Inferior parietal cortex (tissue), 1 donor: Measurements from ENCODE around the gene BRIP1.
"Not testable (repeated sequence)": the region's sequence is repeated elsewhere in the genome, so short reads cannot be mapped to it uniquely, and the experiment has no call there.

Experiments used
- DNase-seq: peaks from one replicate; pipeline ENCODE4 v3.0.0-alpha.2; 2016; ENCODE audit errors: extremely low spot score

BRIP1 gene

DNA sequence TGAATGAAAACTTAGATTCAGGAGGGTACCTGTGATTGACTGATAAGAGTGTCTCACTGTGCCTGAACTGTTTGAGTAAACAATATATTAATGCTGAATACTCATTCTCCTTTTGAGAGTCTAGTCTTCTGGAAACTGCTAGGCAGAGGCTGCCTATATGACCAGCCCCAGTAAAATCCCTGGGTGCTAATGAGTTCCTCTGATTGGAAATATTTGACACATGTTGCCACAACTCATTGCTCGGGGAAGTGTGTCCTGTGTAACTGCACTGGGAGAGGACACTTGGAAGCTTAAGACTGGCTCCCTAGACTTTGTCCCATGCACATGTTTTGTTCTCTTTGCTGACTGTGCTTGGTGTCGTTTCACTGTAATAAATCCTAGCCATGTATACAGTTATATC lies 163.6 kb downstream of the BRIP1 start:
- DNase-seq = no peak

DNA sequence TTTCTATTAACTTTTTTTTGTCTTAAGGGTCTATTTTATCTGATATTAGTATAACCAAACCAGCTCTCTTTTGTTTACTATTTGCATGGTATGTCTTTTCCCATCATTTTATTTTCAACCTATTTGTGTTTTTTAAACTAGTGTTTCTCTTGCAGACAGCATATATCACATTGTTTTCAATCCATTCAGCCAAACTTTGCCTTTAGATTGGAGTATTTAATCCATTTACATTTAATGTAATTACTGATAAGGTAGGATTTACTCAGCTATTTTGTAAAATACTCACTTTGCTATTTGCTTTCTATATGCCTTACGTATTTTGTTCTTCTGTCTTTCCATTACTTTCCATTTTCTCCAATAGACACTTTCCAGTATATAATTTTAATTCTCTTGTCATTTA lies 164.3 kb downstream of the BRIP1 start:
- DNase-seq = no peak

DNA sequence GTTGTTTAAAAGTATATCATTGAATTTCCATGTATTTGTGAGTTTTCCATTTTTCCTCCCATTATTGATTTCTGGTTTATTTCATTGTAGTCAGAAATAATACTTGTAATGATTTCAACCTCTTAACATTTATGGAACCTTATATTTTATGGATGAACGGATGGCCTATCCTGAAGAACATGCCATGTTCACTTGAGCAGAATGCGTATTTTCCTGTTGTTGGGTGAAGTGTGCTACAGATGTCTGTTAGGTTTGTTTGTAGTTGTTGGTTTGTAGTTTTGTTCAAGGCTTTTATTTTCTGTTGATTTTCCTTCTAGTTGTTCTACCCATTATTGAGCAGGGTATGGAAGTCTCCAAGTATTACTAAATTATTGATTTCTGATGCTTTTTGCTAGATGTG lies 165.1 kb downstream of the BRIP1 start:
- DNase-seq = no peak

DNA sequence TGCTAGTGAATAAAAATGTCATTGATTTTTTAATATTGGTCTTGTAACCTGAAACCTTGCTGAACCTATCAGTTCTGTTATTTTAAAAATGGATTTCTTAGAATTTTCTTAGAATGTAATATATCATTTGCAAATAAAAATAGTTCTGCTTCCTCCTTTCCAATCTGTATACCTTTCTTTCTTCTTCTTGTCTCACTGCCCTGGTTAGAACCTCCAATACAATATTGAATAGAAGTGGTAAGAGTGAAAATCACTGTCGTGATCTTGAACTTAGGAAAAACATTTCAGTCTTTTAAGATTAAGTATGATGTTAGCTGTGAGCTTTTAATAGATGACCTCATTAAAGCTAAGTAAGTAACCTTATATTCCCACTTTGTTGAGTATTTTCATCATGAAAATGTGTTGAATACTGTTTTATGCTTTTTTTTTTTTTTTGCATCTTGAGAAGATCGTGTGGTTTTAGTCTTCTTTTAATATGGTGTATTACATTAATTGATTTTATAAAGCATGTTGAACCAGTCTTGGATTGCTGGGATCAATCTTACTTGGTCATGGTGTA lies 167.5 kb downstream of the BRIP1 start:
- no peak for DNase-seq

DNA sequence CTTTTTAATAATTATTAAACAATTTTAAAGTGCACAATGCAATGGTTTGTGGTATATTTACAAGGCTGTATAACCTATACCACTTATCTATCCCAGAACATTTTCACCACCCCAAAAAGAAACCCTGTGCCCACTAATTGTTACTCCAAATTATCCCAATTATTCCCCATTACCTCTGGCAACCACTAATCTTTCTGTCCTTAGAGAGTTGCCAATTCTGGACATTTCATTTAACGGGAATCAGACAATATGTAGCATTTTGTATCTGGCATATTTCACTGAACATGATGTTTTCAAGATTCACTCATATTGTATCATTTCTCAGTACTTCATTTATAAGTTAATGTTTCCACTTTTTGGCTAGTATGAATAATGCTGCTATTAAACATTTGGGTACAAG lies 169.2 kb downstream of the BRIP1 start:
- DNase-seq = no peak

DNA sequence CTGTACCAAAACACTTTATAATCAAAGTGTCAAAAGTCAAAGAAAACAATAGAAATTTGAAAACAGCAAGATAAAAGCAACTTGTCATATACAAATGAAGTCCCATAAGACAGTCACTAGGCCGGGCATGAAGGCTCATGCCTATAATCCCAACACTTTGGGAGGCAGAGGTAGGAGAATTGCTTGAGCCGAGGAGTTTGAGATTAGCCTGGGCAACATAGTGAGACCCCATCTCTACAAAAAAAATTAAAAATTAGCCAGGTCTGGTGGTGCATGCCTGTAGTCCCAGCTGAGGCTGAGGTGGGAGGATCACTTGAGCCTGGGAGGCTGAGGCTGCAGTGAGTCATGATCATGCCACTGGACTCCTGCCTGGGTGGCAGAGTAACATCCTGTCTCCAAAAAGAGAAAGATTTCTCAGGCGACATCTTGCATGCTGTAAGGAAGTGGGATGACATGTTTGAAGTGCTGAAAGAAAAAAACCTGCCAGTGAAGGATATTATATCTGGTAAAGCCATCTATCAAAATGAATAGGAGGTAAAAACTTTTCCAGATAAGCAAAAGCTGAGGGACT lies 173.6 kb downstream of the BRIP1 start:
- no peak for DNase-seq

DNA sequence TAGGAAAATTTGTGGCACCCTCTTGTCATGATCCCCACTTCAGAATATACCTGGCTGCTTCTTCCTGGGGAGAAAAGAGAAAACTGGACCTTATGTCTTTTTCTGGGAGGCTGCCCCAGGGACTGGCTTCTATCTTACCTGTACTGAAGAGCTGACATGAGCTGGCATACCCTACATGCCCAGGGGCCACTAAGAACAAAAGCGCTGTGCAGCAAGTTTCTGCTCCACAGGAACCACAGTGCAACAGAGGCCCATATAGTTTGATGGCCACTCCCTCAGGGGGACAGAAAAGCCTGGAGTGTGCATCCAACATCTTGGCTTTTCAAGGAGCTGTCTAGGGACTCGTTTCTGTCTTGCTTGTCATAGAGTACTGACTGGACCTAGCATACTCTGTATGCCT lies 175.6 kb downstream of the BRIP1 start:
- DNase-seq = no peak

DNA sequence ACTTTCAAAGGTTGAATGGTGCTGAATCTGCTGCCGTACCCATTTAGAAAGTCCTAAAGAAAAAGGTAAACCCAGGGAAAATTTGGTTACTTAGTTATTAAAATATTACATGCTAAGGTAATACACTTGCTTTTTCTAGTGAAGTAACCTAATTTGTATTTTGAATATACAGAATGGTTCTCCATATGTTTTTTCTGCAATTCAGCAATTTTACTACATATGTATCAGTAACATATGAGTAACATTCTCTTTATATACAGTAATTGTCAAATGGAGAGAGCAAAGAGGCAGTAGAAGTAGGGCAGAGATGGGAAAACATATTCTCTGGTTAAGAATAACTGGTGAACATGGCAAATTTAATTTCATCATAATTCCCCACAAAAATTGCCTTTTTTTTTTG lies 177.2 kb downstream of the BRIP1 start:
- DNase-seq = no peak

DNA sequence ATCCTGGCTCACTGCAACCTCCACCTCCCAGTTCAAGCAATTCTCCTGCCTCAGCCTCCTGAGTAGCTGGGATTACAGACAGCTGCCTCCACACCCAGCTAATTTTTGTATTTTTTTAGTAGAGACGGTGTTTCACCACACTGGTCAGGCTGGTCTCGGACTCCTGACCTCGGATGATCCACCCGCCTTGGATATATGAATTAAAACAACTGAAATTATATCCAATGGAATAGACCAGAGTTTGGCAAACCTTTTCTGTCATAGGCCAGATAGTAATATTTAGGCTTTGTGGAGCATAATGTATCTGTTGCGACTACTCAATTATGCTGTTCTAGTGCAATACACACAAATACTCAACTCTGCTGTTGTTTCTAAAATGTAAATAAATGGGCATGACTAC lies 178.5 kb downstream of the BRIP1 start:
- DNase-seq = no peak

DNA sequence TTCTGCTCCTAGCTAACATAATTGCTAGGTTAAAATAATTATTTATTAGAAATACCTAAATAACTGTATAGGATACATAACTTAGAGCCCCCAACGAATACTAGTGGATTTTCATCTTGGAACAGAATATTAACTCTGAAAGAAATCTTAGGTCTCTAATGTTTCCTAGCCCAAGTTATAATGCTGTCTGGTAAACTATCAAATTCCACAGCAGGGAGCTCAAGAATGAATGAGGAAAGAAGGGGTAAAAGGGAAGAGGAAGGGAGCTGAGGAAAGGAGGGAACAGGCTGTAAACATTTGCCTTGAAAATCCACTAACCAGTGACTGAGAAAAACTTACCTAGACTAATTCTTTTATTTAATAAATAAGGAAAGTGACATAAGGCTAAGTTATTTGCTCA lies 179.2 kb downstream of the BRIP1 start:
- no peak for DNase-seq

DNA sequence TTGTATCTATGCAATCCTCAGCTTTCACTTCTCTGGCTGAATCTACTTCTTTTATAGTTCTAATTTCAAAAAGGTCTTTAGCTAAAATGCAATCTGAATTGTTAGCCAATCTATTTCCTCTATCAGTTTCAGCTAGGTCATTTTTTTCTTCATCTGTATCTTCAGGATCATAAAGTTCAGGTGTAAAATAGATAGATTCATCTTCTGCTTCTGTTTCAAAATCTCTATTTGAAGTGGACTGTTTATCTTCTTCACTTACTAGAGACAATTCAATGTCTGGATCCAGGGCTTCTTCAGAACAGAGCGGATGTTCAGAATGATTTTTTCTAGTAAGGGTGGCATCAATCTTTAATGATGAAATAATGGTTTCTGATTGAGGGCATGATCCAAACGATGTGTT lies 179.9 kb downstream of the BRIP1 start:
- no peak for DNase-seq

DNA sequence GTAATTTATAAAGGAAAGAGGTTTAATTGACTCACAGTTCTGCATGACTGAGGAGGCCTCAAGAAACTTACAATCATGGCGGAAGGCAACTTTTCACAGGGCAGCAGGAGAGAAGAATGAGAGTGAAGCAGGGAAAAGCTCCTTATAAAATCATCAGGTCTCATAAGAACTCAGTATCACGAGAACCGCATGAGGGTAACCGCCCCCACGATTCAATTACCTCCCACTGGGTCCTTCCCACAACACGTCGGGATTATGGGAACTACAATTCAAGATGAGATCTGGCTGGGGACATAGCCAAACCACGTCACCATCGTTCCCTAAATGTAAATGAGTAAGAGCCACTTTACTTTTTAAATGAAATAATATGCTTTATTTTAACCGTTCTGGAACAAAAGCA lies 182.4 kb downstream of the BRIP1 start:
- DNase-seq = no peak

DNA sequence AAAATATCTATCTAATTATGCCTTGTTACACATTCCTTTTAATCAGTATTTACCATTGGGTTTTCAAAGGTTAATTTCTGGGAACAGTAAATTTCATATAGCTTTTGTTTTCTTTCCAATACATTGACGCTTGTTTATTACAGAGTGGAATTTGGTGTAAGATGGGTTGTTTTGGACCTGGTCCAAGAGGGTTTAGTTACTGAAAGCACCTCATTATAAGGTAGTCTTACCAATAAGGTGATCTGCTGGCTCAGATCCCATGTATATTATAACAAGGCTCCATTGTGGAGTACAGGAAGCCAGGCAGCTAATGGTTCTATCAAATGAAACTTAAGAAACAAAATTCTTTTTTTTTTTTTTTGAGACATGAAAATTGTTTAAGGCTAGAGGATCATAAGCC lies 185.0 kb downstream of the BRIP1 start:
- no peak for DNase-seq

DNA sequence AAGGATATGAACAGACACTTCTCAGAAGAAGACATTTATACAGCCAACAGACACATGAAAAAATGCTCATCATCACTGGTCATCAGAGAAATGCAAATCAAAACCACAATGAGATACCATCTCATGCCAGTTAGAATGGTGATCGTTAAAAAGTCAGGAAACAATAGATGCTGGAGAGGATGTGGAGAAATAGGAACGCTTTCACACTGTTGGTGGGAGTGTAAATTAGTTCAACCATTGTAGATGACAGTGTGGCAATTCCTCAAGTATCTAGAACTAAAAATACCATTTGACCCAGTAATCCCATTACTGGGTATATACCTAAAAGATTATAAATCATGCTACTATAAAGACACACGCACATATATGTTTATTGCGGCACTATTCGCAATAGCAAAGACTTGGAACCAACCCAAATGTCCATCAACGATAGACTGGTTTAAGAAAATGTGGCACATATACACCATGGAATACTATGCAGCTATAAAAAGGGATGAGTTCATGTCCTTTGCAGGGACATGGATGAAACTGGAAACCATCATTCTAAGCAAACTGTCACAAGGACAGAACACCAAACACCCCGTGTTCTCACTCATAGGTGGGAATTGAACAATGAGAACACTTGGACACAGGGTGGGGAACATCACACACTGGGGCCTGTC lies 186.0 kb downstream of the BRIP1 start:
- not testable (repeated sequence) for DNase-seq

DNA sequence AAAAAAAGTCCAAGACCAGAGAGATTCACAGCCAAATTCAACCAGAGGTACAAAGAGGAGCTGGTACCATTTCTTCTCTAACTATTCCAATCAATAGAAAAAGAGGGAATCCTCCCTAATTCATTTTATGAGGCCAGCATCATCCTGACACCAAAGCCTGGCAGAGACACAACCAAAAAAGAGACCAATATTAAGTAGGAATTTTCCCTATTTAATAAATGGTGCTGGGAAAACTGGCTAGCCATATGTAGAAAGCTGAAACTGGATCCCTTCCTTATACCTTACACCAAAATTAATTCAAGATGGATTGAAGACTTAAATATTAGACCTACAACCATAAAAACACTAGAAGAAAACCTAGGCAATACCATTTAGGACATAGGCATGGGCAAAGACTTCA lies 186.8 kb downstream of the BRIP1 start:
- DNase-seq = not testable (repeated sequence)

DNA sequence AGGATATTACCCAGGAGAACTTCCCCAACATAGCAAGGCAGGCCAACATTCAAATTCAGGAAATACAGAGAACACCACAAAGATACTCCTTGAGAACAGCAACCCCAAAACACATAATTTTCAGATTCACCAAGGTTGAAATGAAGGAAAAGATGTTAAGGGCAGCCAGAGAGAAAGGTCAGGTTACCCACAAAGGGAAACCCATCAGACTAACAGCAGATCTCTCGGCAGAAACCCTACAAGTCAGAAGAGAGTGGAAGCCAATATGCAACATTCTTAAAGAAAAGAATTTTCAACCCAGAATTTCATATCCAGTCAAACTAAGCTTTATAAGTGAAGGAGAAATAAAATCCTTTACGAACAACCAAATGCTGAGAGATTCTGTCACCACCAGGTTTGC lies 188.7 kb downstream of the BRIP1 start:
- not testable (repeated sequence) for DNase-seq

DNA sequence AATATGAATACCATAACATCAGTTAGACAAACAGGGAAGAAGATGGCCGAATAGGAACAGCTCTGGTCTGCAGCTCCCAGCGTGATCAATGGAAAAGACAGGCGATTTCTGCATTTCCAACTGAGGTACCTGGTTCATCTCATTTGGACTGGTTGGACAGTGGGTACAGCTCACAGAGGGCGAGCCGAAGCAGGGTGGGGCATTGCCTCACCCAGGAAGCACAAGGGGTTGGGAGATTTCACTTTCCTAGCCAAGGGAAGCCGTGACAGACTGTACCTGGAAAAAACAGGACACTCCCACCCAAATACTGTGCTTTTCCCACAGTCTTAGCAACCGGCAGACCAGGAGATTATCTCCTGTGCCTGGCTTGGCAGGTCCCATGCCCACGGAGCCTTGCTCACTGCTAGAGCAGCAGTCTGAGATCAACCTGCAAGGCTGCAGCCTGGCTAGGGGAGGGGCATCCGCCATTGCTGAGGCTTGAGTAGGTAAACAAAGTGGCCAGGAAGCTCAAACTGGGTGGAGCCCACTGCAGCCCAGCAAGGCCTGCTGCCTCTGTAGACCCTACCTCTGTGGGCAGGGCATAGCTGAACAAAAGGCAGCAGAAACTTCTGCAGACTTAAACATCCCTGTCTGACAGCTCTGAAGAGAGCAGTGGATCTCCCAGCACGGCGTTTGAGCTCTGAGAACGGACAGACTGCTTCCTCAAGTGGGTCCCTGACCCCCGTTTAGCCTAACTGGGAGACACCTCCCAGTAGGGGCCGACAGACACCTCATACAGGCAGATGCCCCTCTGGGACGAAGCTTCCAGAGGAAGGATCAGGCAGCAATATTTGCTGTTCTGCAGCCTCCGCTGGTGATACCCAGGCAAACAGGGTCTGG lies 190.1 kb downstream of the BRIP1 start:
- not testable (repeated sequence) for DNase-seq

DNA sequence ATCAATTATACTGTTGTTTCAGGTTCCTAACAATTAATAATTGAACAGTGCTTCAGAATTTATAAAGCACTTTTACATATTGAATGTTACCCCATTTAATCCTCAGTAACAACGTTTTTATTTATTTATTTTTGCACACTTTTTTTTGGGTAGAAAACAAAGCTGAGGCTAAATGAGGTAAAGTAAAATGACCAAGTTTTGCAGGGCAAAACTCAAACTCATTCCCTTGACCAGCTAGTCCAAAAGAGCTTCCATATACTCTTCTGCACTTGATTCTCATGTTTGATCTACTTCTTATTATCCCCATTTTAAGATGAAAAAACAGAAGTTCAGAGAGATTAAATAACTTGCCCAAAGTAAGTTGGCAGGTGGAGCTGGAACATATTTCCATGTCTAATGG lies 191.2 kb downstream of the BRIP1 start:
- DNase-seq = no peak

DNA sequence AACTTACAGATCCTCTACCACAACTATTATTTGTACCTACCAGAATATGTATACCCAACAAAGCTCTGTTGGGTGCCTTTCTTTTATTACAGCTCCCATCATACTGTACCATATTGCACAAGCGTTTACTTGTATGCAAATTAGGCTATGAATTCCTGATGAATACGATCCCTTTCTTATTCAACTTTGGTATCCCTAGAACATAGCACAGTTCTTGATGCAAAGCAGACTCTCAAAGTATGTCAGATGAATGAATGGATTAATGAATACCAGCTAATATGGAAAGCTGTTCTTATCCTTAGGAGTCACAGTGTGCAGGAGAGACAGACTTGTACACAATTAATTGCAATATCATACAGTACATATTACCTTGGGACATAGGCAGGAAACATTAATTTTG lies 192.6 kb downstream of the BRIP1 start:
- DNase-seq = no peak

DNA sequence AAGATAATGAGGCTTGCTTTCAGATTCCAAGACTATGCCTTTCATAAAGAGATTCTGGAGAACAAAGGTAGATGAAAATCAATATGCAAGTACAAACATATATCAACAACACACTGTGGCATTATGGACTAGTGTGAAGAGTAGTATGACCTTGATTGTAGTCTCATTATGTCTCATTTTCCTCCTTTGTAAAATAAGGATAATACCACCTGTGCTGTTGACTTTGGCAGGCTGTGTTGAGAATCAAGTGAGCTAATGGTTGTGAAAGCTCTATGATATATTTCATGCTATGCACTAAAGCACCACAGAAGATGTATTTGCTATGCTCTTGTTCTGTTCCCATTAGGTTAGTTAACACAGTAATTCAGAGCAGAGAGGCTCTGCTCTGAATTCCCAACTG lies 193.8 kb downstream of the BRIP1 start:
- no peak for DNase-seq

DNA sequence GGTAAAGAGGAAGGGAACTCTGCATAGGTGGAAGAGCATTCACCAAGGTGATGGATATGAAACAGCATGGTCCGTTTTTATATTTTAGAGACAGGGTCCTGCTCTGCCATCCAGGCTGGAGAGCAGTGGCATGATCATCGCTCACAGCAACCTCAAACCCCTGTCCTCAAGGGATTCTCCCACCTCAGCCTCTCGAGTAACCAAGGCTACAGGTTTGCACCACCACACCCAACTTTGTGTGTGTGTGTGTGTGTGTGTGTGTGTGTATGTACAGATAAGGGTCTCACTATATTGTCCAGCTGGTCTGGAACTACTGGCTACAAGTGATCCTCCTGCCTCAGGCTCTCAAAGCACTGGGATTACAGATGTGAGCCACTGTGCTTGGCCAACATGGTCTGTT lies 194.8 kb downstream of the BRIP1 start:
- DNase-seq = no peak

DNA sequence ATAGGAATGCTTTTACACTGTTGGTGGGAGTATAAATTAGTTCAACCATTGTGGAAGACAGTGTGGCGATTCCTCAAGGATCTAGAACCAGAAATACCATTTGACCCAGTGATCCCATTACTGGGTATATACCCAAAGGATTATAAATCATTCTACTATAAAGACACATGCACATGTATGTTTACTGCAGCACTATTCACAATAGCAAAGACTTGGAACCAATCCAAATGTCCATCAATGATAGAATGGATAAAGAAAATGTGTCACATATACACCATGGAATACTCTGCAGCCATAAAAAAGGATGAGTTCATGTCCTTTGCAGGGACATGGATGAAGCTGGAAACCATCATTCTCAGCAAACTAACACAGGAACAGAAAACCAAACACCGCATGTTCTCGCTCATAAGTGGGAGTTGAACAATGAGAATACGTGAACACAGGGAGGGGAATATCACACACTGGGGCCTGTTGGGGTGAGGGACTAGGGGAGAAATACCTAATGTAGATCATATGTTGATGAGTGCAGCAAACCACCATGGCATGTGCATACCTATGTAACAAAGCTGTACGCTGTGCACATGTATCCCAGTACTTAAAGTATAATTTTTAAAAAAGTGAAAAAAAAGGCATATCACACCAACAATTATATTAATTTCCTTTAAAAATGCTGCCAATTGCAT lies 196.8 kb downstream of the BRIP1 start:
- DNase-seq = not testable (repeated sequence)
